Left lung (tissue), 10 donors: ENCODE measurements around the gene EXOSC5. TPM values are rescaled to one million over a fixed set of nuclear protein-coding genes. Genes with fewer than 3 reads are reported as not detected.
A peak's percentile ranks its signal among the peaks of the same experiment; 100 is the strongest.

Experiments
- ATAC-seq: fragments of 200-7000 bp; cut with Tn5 transposase; one replicate; pipeline ENCODE4 v1.9.1; 2020; ENCODE audit warnings: moderate library complexity
- DNase-seq, 4 donors: peaks; one replicate each; pipeline ENCODE4 v3.0.0-alpha.2; 2013 to 2020
- H3K27ac ChIP-seq, 2 donors: fragments of 200-600 bp; sonication (generic) in 1 of 2; one replicate each; pipeline versions ENCODE4 v1.5.0 to v1.8.0; 2020 to 2021
- H3K27me3 ChIP-seq, 2 donors: fragments of 200-600 bp; sonication (generic) in 1 of 2; one replicate each; pipeline versions ENCODE4 v1.5.0 to v1.8.0; 2020 to 2021
- H3K36me3 ChIP-seq, 2 donors: fragments of 200-600 bp; sonication (generic) in 1 of 2; one replicate each; pipeline versions ENCODE4 v1.5.0 to v1.8.0; 2020 to 2021
- H3K4me1 ChIP-seq, 2 donors: fragments of 200-600 bp; one replicate each; pipeline ENCODE4 v1.8.0; 2021
- H3K4me3 ChIP-seq, 2 donors: fragments of 200-600 bp; sonication (generic) in 1 of 2; one replicate each; pipeline versions ENCODE4 v1.5.0 to v1.8.0; 2020 to 2021; ENCODE audit warnings: mild to moderate bottlenecking in 1 of 2
- H3K9me3 ChIP-seq, 2 donors: fragments of 200-600 bp; sonication (generic) in 1 of 2; one replicate each; pipeline versions ENCODE4 v1.5.0 to v1.8.0; 2020 to 2021
- intact Hi-C, 2 donors: fragments of 100-400 bp; cut with DNase I; formaldehyde crosslinking; loops; one replicate each; pipeline versions ENCODE4 v1.11.2 to v1.14.2; 2022
- polyA plus RNA-seq, 6 donors: library from polyadenylated mRNA; unstranded; fragments of 120-200 nt; gene quantifications; one replicate each; pipeline ENCODE4 v1.2.1, GENCODE V29; 2013; ENCODE audit not compliant: insufficient read length in 6 of 6
- total RNA-seq, 2 donors: library from RNA; stranded (reverse); fragmentation: NEBNext Ultra II Directional; extraction: Animal tissue kit (Norgen Biotek cat#: 25700); gene quantifications; one replicate each; pipeline ENCODE4 v1.2.1, GENCODE V29; 2021
- TF ChIP-seq, protein P1 (sequence below), 2 donors: fragments of 200-600 bp; sonication (generic) in 1 of 2; IDR thresholded peaks; one replicate each; pipeline versions ENCODE4 v1.5.0 to v1.8.0; 2021; ENCODE audit warnings: antibody characterized with exemption in 2 of 2
- donor health status: DM: no; HTN: yes; CAD: no.
- donor health status: DM: no; HTN: no; CAD: no.

EXOSC5 gene
- total and polyA plus RNA-seq, 8 donors, result 10.3 to 19.5 (median 15.2) TPM

GRCh38 chr19:41377977-41378709, 19.0 kb downstream of the EXOSC5 start:
- H3K27me3 ChIP-seq, result no peaks in the 10 kb centered on the region
- intact Hi-C loops, result no loop called here
- peak in 1 of 4 donors; percentile 71 for DNase-seq
- H3K27ac ChIP-seq, result peak overlapping the region in 1 of 2 donors; percentile 50
- TF ChIP-seq, protein P1, sequence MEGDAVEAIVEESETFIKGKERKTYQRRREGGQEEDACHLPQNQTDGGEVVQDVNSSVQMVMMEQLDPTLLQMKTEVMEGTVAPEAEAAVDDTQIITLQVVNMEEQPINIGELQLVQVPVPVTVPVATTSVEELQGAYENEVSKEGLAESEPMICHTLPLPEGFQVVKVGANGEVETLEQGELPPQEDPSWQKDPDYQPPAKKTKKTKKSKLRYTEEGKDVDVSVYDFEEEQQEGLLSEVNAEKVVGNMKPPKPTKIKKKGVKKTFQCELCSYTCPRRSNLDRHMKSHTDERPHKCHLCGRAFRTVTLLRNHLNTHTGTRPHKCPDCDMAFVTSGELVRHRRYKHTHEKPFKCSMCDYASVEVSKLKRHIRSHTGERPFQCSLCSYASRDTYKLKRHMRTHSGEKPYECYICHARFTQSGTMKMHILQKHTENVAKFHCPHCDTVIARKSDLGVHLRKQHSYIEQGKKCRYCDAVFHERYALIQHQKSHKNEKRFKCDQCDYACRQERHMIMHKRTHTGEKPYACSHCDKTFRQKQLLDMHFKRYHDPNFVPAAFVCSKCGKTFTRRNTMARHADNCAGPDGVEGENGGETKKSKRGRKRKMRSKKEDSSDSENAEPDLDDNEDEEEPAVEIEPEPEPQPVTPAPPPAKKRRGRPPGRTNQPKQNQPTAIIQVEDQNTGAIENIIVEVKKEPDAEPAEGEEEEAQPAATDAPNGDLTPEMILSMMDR (IDR thresholded peaks at IDR 0.05), result no peak
- H3K4me3 ChIP-seq, result no peak overlapping the region
- peaks cover 3 to 62% of the 10 kb centered on the region in 2 donors for H3K4me1 ChIP-seq
- no peaks in the 10 kb centered on the region for H3K9me3 ChIP-seq
- ATAC-seq, result no peak
- H3K36me3 ChIP-seq, result peaks cover 0 to 13% of the 10 kb centered on the region in 2 donors

DNA sequence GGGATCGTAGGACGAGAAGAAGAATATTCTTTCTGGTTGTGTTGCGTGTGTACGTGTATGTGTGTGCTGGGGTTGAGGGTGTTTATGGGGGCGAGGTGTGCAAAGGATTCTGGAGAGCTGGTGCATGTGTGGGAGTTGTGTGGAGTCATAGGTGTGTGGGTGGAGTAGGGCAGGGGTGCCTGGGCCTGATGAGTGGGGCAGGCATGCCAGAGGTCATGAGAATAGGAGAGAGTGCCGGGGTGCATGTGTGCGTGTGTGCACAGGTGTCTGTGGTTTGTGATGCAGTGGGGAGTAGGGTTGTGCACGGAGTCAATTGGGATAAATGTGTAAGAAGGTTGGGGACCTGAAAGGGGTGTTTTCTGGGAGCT, 20.2 kb downstream of the EXOSC5 start:
- H3K36me3 ChIP-seq, result peaks cover 0 to 3% of the 10 kb centered on the region in 2 donors
- peak; percentile 42 for ATAC-seq

DNA sequence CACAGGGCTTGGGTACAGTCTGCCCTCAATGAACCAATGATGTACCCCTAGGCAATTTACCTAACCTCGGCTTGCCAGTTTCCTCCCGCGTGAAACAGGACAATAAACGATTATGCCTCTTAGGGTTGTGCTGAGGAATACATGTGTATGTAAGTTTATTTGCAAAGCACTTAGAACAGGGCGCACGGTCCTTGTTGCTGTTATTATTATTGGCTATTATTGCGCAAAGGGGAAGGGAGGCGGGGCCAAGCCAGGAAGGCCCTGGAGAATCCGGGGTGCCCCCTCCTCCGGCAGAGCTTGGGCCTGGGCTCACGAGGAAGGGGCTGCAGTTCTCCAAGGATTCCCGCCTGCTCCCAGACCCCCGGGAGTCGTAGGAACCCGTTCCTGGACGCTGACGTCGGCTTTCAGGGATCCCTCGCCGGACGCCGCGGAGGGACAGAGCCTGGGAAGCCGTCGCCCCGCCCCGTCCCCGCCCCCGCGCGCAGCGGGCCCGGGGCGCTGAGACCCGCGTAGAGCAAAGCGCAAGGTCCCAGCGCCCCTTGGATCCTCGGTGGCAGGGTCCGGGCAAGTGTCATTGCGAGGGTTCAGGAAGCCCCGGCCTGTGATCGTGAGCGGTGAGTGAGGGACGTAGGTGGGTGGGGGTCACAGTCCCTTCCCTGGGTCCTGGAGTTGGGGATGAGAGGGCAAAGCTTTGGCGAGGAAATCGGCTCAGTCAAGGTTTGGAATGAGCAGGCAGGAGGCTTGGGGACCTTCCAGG, 20.7 kb downstream of the EXOSC5 start, which contains the start of gene TMEM91:
Gene TMEM91 (plus strand): TSS at position 293 of the 757 bp plus-strand sequence. CDS start 1,777 bp downstream, outside the sequence.
- ATAC-seq, result peak; percentile 81
- DNase-seq, result peak in 2 of 4 donors; percentile 54 to 89
- Histone ChIP-seq H3K4me3 (peak within 1 kb of the TSS; percentile 54 to 72), H3K9me3 (no peaks in the 10 kb centered on the region), H3K36me3 (no peaks in the 10 kb centered on the region), H3K27ac (peak within 1 kb of the TSS in 1 of 2 donors; percentile 83), H3K4me1 (peaks cover 3 to 62% of the 10 kb centered on the region in 2 donors), H3K27me3 (no peaks in the 10 kb centered on the region)
- intact Hi-C loops, result no loop called here
- TF ChIP-seq, protein P1 (IDR thresholded peaks at IDR 0.05), result no peak

More for the DNA sequence above, 20.2 kb downstream of the EXOSC5 start:
- DNase-seq, result peak in 1 of 4 donors; percentile 44
- peaks cover 3 to 62% of the 10 kb centered on the region in 2 donors for H3K4me1 ChIP-seq
- H3K27ac ChIP-seq, result peak overlapping the region in 1 of 2 donors; percentile 83
- intact Hi-C loops, result no loop called here
- H3K27me3 ChIP-seq, result no peaks in the 10 kb centered on the region
- TF ChIP-seq, protein P1 (IDR thresholded peaks at IDR 0.05), result no peak
- no peaks in the 10 kb centered on the region for H3K9me3 ChIP-seq
- peak overlapping the region; percentile 54 to 72 for H3K4me3 ChIP-seq

DNA sequence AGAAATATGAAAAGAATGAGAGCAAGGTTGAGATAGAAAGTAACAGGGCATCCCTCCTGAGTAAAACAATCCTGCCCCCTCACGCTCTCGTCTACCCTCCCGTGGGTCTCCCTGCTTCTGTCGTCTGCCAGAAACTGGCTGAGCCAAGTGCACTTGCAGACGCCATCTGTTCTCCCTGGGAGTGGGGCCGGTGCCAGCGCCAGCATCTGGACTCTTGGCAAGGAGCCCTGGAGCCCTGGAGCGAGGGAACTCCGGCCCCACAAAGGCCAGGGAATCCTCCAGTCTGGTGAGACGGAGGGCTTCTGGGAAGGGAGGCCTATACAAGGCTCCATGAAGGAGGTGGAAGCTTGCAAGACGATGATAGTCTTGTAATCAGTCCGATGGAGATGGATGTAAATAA, 23.2 kb downstream of the EXOSC5 start:
- TF ChIP-seq, protein P1 (IDR thresholded peaks at IDR 0.05), result no peak
- Histone ChIP-seq H3K36me3 (no peaks in the 10 kb centered on the region), H3K9me3 (no peaks in the 10 kb centered on the region), H3K27ac (no peak overlapping the region), H3K4me1 (peaks cover 3 to 58% of the 10 kb centered on the region in 2 donors), H3K4me3 (no peak overlapping the region), H3K27me3 (no peaks in the 10 kb centered on the region)
- DNase-seq (peak; percentile 42 to 92 (median 82)), ATAC-seq (peak; percentile 40)
- intact Hi-C loops, result no loop called here

GRCh38 chr19:41372501-41372900, 24.7 kb downstream of the EXOSC5 start:
- intact Hi-C loops, result no loop called here
- no peaks in the 10 kb centered on the region for H3K27me3 ChIP-seq

More at GRCh38 chr19:41372501-41372900, 24.7 kb downstream of the EXOSC5 start:
- DNase-seq, result no peak
- H3K9me3 ChIP-seq, result no peaks in the 10 kb centered on the region
- H3K36me3 ChIP-seq, result no peaks in the 10 kb centered on the region
- peaks cover 5 to 58% of the 10 kb centered on the region in 2 donors for H3K4me1 ChIP-seq
- no peak overlapping the region for H3K27ac ChIP-seq
- no peak for ATAC-seq
- TF ChIP-seq, protein P1 (IDR thresholded peaks at IDR 0.05), result no peak
- no peak overlapping the region for H3K4me3 ChIP-seq
